Adipocyte (in vitro differentiated cells): ENCODE measurements around the gene COL4A1.
A peak's percentile ranks its signal among the peaks of the same experiment; 100 is the strongest.

Experiments
- DNase-seq: peaks from one replicate; pipeline ENCODE4 v3.0.0-alpha.2; 2015; ENCODE audit warnings: low read depth
- H3K27me3 ChIP-seq: replicated peaks from 2 replicates; pipeline ENCODE4 v1.7.0; 2013; ENCODE audit warnings: mild to moderate bottlenecking, low read length, moderate library complexity; ENCODE audit not compliant: control insufficient read depth, insufficient read depth
- H3K36me3 ChIP-seq: 2 replicates; pipeline ENCODE4 v1.7.0; 2013; ENCODE audit warnings: low read length, mild to moderate bottlenecking, moderate library complexity; ENCODE audit not compliant: control insufficient read depth, insufficient read depth, severe bottlenecking
- H3K4me1 ChIP-seq: 2 replicates; pipeline ENCODE4 v1.7.0; 2013; ENCODE audit warnings: mild to moderate bottlenecking, low read length, moderate library complexity; ENCODE audit not compliant: control insufficient read depth, insufficient read depth
- H3K4me3 ChIP-seq: 2 replicates; pipeline ENCODE4 v1.7.0; 2013; ENCODE audit warnings: mild to moderate bottlenecking, low read length, moderate library complexity
- H3K9ac ChIP-seq: 2 replicates; pipeline ENCODE4 v1.7.0; 2013; ENCODE audit warnings: mild to moderate bottlenecking, low read length, moderate library complexity
- H3K9me3 ChIP-seq: 2 replicates; pipeline ENCODE4 v1.7.0; 2013; ENCODE audit warnings: mild to moderate bottlenecking, low read length, moderate library complexity; ENCODE audit not compliant: control insufficient read depth

The COL4A1 gene

DNA sequence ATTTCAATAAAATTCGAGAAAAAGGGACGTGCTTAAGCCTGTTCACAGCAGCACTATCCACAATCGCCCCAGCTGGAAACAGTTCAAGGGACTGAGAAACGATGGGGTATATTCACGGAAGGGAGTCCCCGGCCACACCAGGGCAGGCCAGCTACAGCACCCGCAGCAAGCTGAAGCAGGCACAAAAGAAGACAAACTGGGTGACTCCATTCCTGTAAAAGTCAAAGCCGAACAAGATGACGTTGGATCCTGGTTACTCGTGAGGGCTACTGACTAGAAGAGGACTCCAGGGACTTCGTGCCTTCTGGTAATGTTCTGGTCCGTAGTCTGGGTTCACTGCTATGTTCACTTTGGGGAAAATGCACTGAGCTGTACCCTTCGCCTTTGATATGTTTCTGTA is 57.6 kb downstream of the COL4A1 start:
- no peak for DNase-seq
- Histone ChIP-seq H3K9me3 (no peaks in the 10 kb centered on the region), H3K9ac (peak overlapping the region; percentile 62), H3K27me3 (no peaks in the 10 kb centered on the region), H3K36me3 (peaks cover 27% of the 10 kb centered on the region), H3K4me3 (no peak overlapping the region), H3K4me1 (peaks cover 75% of the 10 kb centered on the region)

DNA sequence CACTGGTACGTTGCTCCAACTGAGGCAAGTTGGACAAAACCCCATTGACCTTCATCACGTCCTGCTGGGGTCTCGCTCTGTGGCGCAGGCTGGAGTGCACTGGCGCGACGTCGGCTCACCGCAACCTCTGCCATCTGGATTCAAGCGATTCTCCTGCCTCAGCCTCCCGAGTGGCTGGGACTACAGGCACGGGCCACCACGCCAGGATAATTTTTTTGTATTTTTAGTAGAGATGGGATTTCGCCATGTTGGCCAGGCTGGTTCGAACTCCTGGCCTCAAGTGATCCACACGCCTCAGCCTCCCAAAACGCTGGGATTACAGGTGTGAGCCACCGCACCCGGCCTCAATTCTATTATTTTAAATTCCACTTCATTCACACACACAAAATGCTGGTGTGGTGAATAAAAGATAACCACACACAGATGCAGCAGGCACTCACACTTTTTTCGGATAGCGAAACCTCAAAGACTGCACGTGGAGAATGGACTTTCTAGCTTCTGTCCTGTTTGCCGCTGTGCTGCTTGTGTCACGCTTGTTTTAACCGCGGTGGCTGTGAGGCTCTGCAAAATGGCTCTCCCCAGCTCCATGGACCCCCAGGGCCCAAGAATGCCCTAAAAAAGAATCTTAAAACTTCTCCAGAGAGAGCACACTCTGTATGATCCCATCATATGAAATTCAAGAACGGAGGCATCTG is 58.4 kb downstream of the COL4A1 start:
- DNase-seq, result no peak
- no peaks in the 10 kb centered on the region for H3K9me3 ChIP-seq
- peaks cover 80% of the 10 kb centered on the region for H3K4me1 ChIP-seq
- H3K27me3 ChIP-seq, result no peaks in the 10 kb centered on the region
- peak overlapping the region; percentile 80 for H3K9ac ChIP-seq
- H3K4me3 ChIP-seq, result no peak overlapping the region
- peaks cover 29% of the 10 kb centered on the region for H3K36me3 ChIP-seq

DNA sequence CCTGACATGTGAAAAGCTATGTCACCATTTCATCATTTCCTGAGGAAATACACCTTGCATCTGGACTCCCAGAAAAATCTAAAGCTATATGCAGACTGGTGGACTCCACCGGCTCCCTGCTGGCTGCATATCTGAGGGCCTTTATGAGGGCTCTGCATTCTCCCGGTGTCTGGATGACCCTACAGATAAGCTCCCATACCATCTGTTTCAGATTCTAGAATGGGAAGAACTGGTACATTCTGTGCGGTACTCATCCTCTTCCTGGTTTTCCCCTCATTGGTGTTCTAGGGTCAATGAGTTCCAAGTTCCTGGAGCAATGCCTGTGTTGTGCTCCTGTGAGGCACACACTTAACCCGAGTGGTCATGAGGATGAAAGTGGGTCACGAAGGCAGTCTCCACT is 60.4 kb downstream of the COL4A1 start:
- no peaks in the 10 kb centered on the region for H3K9me3 ChIP-seq
- peaks cover 46% of the 10 kb centered on the region for H3K36me3 ChIP-seq
- H3K4me3 ChIP-seq, result peak overlapping the region; percentile 54
- peak overlapping the region; percentile 80 for H3K9ac ChIP-seq
- H3K4me1 ChIP-seq, result peaks cover 82% of the 10 kb centered on the region
- no peak for DNase-seq
- no peaks in the 10 kb centered on the region for H3K27me3 ChIP-seq

DNA sequence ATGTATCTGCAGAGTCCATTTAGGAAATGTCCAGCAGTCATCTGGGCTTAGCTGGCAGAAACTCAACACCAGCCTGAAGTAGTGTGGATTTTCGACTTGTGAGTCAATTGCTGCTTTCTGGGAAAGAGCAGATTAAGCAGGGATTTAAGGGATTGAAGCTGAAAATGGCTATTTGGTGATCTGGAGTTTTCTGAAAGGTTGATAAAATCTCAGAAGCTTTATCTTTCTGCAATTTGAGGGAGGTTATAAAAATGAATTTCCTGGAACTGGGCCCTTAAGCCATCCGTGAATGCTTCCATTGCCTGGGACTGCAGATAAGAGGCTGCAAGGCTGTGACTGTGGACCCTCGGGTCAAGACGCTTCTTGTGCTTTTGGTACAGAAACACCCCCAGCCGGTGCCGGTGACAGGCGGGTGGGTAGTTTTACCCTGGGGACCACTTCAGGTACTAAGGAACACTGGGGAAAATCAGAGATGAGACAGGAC is 61.5 kb downstream of the COL4A1 start:
- DNase-seq, result peak; percentile 26
- H3K36me3 ChIP-seq, result peaks cover 51% of the 10 kb centered on the region
- H3K4me1 ChIP-seq, result peaks cover 73% of the 10 kb centered on the region
- H3K4me3 ChIP-seq, result no peak overlapping the region
- no peaks in the 10 kb centered on the region for H3K9me3 ChIP-seq
- H3K27me3 ChIP-seq, result no peaks in the 10 kb centered on the region
- H3K9ac ChIP-seq, result no peak overlapping the region

DNA sequence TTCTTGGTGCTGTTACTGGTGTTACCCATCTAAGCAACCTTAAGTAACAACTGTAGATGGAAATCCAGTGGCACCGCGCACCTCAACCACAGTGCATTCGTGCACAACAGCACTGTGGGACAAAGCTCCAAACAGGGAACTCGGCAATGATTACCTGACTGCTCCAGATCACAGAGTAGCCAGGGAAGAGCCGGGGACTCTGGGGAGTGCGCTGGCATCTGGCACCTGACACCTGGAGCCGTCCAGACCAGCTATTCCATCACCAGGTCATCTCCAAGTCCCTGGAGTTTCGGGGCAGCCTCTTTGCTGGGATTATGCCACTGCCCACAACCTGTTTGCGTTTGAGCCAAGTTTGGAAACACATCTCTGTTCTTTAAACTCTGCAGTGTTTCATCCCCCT is 62.0 kb downstream of the COL4A1 start:
- Histone ChIP-seq H3K9ac (no peak overlapping the region), H3K36me3 (peaks cover 56% of the 10 kb centered on the region)
- DNase-seq, result no peak

DNA sequence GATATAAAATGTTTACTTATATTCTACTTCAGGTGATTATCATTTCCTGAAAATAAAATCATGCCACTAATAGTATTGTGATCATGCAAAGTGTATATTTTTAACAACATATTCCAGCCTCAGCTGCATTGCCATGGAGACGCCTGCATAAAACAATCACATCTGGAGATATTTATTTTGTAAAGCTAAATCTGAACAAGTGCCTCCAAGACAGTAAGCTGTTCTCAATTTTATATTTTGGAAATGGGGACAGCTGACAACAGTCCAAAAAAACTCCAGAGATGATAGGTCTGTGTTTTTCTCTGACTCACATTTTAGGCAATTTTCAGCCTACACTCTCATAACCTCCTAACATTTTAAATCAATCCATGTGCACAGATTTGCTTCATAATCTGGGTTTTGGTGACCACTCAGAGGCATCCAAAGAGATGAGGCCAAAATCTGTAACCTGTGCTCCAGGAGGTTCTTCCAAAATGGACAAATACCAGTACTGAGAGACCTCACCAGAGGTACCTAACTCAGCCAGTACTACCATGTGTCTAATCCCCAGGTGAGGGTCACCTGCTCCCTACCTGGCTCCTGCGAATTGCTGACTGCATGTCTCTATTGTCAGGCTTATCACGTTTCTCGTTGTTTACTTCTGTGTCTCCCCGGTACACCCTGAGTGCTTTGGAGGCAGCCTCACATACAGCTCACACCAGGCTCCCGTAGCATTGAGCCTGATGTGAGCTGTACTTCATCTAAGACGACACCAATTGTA is 62.7 kb downstream of the COL4A1 start:
- Histone ChIP-seq H3K36me3 (peaks cover 62% of the 10 kb centered on the region), H3K4me1 (peaks cover 65% of the 10 kb centered on the region), H3K4me3 (no peak overlapping the region), H3K27me3 (no peaks in the 10 kb centered on the region), H3K9me3 (no peaks in the 10 kb centered on the region), H3K9ac (no peak overlapping the region)
- peak; percentile 92 for DNase-seq

More for the DNA sequence above, 62.0 kb downstream of the COL4A1 start:
- H3K27me3 ChIP-seq, result no peaks in the 10 kb centered on the region
- no peaks in the 10 kb centered on the region for H3K9me3 ChIP-seq
- H3K4me1 ChIP-seq, result peaks cover 68% of the 10 kb centered on the region
- H3K4me3 ChIP-seq, result no peak overlapping the region

DNA sequence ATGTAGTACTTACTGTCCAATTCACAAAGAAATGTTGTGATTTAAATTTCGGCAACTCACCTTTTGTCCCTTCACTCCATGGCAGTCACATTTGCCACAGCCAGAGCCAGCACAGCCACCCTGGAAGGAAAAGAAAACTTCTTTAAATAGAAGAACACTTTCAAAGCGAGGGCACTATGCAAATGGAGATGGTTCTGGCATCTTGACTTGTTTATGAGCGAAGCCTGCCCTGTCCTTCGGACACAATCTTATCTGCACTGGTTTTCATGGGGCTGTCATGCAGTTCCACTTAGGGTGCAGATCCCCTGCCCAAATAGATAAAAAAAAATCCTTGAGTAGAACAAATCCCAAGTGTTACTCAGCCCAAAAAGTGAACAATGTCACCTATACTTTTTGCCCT is 64.3 kb downstream of the COL4A1 start:
- DNase-seq, result no peak
- H3K9ac ChIP-seq, result no peak overlapping the region
- peaks cover 67% of the 10 kb centered on the region for H3K4me1 ChIP-seq
- no peak overlapping the region for H3K4me3 ChIP-seq
- peaks cover 54% of the 10 kb centered on the region for H3K36me3 ChIP-seq
- no peaks in the 10 kb centered on the region for H3K9me3 ChIP-seq
- H3K27me3 ChIP-seq, result no peaks in the 10 kb centered on the region

DNA sequence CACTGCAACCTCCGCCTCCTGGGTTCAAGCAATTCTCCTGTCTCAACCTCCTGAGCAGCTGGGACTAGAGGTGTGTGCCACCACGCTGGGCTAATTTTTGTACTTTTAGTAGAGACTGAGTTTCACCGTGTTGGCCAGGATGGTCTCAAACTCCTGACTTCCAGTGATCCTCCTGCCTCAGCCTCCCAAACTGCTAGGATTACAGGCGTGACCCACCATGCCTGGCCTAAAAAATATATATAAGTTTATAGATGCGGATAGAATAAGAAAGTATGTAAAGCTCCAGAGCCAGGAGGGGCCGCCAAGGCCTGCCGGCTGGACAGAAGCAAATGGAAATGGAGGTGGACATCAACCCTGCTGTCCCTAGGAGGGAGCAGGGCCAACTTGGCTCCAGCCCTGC is 66.0 kb downstream of the COL4A1 start:
- peaks cover 65% of the 10 kb centered on the region for H3K36me3 ChIP-seq

DNA sequence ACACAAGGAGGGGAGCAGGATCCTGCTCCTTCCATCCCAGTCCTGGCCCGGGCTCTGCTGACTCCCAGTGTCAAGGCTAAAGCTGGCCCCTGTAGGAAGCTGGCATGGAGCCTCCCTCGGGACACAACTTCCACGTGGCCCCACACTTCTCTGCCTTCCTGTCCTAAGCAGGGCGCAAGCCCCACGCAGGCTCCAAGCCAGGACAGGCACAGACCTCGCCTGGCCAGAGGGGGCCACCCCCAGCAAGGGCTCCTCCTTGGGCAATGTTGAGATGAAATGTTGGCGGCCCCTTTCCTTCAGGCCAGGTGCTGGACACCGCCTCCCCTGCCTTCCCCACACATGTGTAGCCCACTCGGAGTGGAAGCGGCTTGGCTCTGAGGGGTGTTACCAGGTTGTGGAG is 66.6 kb downstream of the COL4A1 start:
- H3K4me3 ChIP-seq, result no peak overlapping the region
- no peak overlapping the region for H3K9ac ChIP-seq
- H3K9me3 ChIP-seq, result no peaks in the 10 kb centered on the region
- H3K4me1 ChIP-seq, result peaks cover 59% of the 10 kb centered on the region
- peaks cover 66% of the 10 kb centered on the region for H3K36me3 ChIP-seq
- DNase-seq, result no peak
- no peaks in the 10 kb centered on the region for H3K27me3 ChIP-seq

More for the DNA sequence above, 66.0 kb downstream of the COL4A1 start:
- Histone ChIP-seq H3K27me3 (no peaks in the 10 kb centered on the region), H3K4me1 (peaks cover 65% of the 10 kb centered on the region), H3K4me3 (no peak overlapping the region), H3K9me3 (no peaks in the 10 kb centered on the region), H3K9ac (no peak overlapping the region)
- no peak for DNase-seq

DNA sequence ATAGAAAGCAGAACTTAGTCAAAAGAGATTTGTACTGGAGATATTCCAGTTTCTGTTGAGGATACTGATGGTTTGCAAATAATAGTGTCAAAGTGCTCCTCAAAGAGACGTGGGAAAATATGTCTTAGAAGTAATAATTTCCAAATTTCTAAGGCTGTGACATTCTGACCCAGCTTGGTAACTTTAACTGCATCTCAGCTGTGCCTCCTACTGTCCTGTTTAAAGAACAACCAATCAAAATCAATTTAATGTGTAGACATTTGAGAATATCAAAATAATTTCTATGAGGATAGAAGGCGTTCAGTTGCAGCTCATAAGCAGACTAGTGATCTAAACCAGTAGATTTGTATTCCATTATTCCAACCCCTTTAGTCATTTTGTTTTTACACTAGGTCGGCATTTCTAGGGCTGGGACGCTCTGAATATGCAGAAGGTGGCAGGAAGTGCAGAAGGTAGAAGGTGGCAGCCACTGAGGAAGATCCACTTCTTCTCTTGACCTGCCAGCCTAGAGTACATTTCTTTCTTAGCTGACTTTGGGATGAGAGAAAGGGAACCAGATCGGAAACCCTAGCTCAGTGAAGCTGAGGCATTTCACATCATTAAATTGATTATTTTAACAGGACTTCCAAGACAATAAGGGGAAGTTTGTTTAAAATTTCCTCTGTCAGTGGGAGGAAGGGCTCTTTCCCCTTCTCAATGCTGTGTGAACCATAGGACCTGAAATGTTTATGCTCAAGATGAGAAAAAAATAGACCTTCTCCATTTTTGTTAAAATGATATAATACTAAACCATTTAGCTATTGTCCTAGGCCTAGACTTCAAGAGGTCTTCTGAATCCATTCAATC is 67.5 kb downstream of the COL4A1 start:
- no peak for DNase-seq
- peak overlapping the region; percentile 37 for H3K9ac ChIP-seq

DNA sequence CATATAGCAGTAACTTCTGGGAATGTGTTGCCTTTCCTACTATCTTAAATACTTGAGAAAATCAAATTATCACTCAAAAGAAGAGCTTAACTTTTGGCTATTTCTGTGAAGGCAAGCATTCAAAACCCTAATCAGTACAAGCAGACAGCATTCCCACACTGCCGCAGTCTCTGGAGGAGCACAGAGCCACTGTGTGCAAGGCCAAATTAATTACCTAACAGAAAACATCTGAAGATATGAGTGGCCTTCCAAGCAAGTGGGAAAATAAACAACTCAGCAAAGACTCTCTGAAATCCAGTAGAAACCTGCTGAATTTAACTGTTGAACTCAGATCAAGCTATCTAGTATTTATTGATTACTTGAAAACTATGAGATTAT is 68.2 kb downstream of the COL4A1 start:
- peak; percentile 62 for DNase-seq
- H3K9ac ChIP-seq, result peak overlapping the region; percentile 37
- no peaks in the 10 kb centered on the region for H3K9me3 ChIP-seq
- H3K4me1 ChIP-seq, result peaks cover 47% of the 10 kb centered on the region
- H3K36me3 ChIP-seq, result peaks cover 58% of the 10 kb centered on the region
- no peaks in the 10 kb centered on the region for H3K27me3 ChIP-seq
- H3K4me3 ChIP-seq, result no peak overlapping the region

More for the DNA sequence above, 67.5 kb downstream of the COL4A1 start:
- no peak overlapping the region for H3K4me3 ChIP-seq
- peaks cover 61% of the 10 kb centered on the region for H3K36me3 ChIP-seq
- H3K9me3 ChIP-seq, result no peaks in the 10 kb centered on the region
- peaks cover 51% of the 10 kb centered on the region for H3K4me1 ChIP-seq
- H3K27me3 ChIP-seq, result no peaks in the 10 kb centered on the region
